Uterus (tissue), 2 donors: ENCODE data around the gene RAB10.

Experiments used
- CTCF ChIP-seq, 4 experiments: fragments of 200-600 bp in 2 of 4; fragments of 450-650 bp in 2 of 4; sonication (generic) in 2 of 4; IDR thresholded peaks; one replicate each; pipeline ENCODE4 v1.5.1; 2016 to 2019; ENCODE audit warnings: antibody characterized with exemption in 4 of 4, mild to moderate bottlenecking in 2 of 4, moderate library complexity in 1 of 4
- POLR2A ChIP-seq, 2 donors: fragments of 450-650 bp; IDR thresholded peaks; one replicate each; pipeline ENCODE4 v1.6.1; 2016; ENCODE audit warnings: antibody characterized with exemption in 2 of 2, mild to moderate bottlenecking in 1 of 2, moderate library complexity in 1 of 2

- TF ChIP-seq CTCF (IDR thresholded peaks at IDR 0.05) (no peak), POLR2A (IDR thresholded peaks at IDR 0.05) (no peak)
Measured at GRCh38 chr2:26018184-26019055, 15.5 kb upstream of the RAB10 start.
